ENCODE data around the gene CTNND1. TPM values are rescaled to one million over a fixed set of nuclear protein-coding genes. Genes with fewer than 3 reads are reported as not detected.
"Not testable (repeated sequence)": the region's sequence is repeated elsewhere in the genome, so short reads cannot be mapped to it uniquely, and the experiment has no call there.

The CTNND1 gene
- polyA plus RNA-seq, 3 donors: 190 to 240 (median 218) TPM

DNA sequence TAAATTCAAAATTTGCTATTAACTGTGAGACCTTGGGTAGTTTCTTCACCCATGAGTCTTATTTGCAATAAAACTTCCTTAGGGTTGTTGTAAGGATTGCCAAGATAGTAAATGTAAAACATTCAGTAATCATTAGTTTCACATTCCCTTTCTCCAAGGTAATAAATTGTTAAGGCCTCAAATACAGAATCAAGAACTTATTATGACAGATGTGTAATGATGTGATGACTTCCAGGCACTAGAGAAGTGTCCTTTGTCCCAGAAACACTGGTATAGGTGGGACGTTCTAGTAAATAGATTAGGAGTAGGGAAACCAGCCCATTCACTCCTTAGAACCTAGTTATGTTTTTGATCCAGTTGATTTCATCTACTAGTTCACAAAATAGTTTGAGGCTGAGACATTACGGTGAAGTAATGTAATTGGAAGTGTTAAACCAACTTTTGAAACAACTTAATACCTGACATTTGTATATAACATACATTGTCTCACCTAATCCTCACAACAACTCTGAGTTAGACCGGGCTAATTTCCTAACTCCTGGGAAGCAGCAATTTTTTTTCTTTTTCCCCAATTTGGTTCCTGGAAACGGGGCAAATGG, 25.5 kb downstream of the CTNND1 start:
- DNase-seq: no peak

DNA sequence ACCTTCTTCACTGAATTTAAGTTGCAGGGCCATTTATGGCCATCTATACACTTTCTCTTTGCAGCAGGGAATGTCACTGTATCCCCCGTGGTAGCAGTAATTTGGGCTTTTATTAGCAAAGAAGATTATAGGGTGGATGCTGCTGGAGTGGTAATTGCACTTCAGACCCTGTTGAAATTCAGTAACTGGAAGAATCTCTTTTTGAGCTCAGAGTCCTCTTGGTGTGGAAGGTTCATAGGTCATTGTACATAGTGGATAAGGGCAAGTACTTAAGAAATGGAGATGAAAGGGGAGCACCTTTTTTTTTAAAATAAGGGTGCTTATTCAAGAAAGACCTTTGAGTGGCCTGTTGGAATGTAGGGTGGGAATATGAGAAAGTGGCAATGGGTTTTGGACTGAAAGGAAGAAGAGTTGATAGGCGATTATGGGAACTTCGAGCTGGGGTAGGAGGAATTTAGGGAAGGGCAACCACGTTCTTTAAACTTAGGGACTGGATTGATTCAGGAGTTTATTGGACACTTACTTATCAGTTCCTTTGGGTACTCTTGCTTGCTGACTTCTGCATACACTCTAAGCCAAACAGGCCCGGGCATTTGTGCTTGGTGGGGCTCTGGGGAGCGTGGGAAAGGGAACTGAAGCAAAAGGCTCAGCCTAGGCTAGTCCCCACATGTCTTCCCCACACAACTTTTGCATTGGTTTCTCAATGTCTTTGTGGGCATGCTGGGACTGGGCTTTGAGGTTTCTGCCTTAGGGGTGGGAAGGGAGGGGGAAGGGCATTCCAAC, 26.5 kb downstream of the CTNND1 start:
- DNase-seq: no peak

DNA sequence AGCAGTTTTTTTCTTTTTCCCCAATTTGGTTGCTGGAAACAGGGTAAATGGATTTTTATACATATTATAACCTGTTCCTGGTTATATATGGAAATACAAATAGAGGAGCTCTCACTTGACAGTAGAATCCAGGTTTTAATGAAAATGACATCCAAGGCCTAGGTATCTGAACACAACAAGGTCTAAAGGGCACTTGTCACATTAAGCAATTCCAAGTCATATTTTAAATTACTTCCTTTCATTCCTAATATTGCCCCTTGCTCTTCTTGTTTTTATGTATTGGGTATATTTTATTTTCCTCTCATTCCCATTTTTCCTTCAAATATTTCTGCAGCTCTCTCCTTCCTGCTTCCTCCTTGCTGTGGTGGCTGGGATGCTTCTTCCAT, 27.1 kb downstream of the CTNND1 start:
- no peak for DNase-seq

DNA sequence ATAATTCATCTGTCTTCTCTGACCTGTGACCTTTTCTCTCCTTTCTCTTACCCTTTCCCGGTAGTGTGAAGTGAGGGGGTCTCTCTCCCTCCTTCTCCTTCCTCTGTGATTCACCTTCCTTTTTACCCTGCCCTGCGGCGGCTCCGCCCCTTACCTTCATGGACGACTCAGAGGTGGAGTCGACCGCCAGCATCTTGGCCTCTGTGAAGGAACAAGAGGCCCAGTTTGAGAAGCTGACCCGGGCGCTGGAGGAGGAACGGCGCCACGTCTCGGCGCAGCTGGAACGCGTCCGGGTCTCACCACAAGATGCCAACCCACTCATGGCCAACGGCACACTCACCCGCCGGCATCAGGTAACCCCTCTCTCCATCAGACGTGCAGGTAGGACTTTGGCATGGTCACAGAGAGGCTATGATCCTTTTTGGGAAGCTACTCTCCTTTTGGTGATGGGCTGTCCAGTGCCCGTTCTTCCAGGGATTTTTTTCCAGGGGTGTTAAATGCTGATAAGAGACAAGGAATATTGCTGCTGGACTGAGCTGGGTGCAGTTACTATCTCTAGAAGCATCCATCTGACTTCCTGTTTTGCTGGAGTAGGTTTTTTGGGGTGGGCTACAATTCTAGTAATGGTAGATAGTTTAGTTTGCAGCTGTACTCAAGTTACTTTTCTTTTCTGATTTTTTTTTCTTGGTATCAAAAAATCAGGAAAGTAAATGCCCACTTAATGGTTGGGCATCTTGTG, 29.9 kb downstream of the CTNND1 start:
- no peak for DNase-seq

DNA sequence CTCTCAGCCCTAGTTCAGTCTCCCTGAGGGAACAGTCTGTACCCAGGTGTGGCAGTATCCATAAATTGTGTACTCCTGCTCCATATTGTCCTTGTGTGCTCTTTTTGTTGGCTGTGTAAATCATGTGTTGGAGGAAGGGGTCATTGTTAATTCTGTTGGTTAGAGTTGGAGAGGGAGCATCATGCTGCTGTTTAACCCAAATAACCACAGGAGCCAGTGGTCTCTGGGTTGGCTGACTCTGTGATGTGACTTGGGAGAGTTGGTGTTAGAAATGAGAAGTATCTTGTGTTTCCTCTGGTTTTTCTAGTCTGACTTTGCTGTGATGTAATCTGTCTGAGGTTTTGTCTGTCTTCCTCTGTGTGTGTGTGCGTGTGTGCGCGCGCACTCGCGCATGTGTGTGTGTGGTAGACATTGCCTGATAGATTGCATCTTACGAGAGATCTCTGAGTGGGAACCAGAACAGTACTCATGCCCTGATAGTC, 30.5 kb downstream of the CTNND1 start:
- DNase-seq: no peak

DNA sequence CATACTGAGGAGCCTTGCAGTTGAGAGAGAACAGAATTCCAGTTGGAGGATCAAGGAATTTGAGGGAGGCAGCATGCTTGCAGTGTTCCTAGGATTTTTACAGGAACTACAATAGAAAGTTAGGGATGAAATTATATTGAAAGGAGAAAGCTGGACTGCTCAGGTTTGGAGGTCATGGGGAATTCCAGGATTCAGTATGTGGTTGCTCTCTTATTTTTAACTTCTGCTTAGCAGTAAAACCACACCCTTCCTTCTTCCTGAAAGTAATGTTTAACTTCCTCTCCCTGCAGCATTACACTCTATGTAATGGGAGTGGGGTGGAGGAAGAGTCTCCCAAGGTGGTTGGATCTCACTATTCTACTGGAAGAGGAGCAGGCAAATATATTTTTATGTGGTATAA, 31.3 kb downstream of the CTNND1 start:
- no peak for DNase-seq

DNA sequence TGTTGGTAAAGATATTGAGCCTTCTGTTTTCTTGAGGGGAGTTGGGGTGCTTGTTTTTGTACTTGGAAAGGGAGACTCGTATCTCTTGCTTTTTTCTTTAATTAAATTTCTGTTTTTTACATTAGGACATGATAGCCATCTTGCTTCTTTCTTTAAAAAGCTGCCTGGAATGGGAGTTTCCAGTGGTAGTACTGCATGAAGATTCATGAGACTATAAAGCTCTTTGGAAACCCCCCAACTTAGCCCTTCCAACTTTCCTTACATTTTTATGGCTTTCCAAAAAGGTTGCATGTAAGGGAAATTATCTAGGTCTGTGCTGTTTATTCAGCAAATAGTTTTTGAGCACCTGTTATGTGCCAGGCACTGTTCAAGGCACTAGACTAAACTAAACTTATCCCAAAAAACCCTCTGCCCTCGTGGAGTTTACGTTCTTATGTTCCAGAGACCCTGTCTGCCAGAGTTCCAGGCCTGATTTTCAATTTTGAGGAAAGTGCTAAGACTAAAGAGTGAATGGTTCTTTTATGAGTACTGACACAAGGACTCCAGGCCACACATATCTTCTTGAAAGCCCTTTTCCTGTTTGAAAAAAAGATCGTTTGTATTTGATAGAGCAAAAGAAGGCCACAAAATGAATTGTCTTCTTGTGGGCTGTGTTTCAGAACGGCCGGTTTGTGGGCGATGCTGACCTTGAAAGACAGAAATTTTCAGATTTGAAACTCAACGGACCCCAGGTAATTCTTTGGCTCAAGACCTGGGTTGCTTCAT, 31.9 kb downstream of the CTNND1 start:
- no peak for DNase-seq

DNA sequence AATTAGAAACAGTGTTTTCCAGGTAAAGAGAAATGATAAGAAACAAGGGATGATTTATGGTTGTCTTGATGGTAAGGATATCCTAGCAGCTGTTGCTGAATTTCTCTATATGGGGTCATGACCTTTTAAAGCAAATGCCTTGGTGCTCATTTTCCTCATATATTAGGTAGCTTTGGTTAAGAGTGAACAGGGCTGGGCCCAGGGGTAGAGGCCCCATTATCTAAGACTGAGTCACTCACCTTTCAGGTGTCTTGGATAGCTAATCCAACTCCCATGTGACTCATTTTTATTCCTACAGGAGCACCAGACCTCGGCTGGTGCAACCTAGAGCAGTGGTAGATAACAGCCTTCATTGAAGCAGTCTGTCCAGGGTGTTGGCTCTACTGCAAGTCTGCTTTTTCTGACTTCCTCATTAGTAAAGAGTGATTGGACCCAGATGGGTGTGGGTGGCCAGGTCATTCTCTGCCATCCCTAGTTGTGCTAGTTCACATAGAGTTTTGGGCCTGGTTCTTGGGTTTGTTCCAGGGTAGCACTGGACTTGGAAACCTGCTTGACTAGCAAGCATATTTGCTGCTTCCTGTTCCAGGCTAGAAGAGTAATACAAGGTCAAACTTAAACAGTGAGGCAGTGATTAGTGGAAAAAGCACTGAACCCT, 37.4 kb downstream of the CTNND1 start:
- DNase-seq: no peak

DNA sequence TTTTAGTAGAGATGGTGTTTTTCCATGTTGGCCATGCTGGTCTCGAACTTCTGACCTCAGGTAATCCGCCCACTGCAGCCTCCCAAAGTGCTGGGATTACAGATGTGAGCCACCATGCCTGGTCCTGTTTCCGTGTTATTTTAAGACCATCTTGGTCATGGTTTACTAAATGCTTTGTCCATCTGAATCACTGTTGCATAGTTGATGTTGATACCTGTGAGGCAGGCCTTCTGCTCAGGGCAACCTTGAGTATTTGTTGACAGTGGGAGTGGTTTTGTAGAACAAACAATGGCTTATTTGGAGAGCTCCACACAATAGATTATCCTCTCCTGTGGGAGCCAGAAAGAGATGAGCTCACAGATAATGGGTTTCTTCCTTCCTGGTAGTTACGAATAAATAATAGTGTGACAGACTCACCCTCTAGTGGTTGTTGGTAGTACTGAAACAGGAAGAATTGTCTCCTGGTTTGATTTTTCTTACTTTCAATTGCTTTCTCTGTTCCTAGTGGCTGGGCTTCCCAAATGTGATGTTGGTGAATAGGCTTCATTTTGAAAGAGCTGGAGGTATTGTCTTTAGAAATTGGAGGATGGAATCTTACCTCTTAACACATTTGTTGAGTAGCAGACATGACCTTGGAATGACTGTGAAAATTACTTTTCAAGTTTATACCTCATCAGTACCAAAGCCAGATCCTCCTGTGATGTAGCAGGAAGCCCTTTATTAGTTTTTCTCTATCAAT, 39.0 kb downstream of the CTNND1 start:
- DNase-seq: peak; percentile 52

DNA sequence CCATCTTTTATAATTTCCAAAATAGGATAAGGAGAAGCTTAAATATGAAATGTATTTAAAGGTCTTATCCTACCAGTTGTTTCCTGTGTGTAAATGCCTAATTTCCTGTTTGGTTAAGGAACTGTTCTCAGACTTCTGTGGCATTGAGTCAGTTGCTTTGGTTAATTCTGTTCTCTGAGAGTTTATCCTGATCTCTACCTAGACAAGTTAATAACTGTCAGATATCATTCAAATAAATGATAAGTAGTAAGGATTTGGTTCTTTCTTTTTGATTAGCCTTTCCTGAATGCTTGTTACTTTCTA, 39.5 kb downstream of the CTNND1 start:
- no peak for DNase-seq

DNA sequence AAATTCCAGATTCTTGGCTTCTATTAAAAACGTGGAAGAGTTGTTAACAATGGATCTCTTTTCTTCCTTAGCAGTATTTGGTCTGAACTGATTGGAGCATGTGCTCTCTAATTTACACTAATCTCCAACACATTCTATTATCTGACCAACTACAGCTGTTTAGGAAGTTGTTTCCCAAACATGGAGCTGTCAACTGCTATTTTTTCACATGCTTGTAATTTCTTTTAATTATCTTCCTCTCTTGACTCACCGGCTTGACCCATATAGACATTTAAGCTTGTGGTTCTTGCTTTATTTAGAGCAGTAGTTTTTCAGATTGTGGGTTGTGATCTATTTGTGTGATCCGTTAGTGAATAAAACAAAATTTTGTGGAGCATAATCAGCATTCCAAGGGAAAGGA, 40.8 kb downstream of the CTNND1 start:
- no peak for DNase-seq

DNA sequence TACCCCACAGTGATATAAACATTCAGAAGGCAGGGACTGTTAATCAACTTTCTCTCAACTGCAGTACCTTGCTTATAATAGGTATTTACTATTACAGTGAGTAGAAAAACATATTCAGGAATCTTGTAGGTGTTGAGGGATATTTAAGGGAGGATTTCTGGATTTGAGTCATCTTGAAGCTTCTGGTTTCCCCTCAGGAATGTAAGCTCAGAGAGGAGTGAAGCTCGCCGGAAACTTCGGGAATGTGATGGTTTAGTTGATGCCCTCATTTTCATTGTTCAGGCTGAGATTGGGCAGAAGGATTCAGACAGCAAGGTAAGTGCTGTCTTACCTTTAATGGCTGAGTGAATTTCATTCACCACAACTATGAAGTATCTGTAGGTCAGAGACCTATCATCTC, 42.9 kb downstream of the CTNND1 start:
- DNase-seq: no peak

DNA sequence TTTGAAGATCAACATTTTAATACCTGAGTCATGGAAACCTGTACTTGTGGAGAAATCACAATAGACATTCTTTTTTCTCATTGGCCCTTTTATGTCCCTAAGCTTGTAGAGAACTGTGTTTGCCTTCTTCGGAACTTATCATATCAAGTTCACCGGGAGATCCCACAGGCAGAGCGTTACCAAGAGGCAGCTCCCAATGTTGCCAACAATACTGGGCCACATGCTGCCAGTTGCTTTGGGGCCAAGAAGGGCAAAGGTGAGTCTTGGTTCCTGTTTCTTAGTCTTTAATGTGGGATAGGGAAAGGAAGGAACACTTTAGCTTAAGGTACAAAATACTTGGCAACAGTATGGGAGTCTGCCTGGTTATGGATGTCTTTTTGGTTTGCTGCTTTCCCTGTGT, 44.2 kb downstream of the CTNND1 start:
- DNase-seq: no peak

DNA sequence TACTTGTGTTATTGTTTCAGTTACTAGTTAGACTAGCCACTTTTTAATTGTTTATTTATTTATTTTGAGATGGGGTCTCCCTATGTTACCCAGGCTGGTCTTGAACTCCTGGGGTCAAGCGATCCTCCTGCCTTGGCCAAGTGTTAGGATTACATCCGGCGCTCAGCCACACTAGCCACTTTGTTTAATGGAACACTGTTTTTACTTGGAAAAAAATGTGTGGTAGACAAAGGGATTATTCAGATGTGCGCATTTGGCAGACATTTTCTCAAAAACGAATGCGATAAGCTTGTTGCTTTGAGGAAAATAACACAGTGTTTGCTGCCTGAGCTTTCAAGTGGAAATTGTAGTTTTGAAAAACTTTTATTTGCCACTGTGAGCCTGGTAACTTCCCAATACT, 51.0 kb downstream of the CTNND1 start:
- DNase-seq: no peak

DNA sequence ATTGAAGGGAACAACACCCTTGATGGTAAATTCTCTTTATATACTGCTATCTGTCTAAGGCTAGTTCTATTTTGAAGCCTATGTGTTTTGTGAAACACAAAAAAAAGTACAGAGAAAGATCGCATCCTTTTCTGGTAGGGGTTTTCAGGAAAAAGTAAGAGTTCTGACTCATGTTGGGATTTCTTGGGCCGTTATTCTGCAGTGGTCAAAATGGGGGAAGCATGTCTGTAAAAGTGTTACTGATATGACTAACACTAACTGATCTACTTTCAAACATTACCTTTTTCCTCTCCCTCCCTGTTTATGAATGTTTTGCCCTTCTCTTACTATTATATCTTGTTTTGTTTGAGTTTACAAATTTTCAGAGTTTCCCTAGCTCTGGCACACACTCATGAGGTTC, 53.9 kb downstream of the CTNND1 start:
- no peak for DNase-seq

DNA sequence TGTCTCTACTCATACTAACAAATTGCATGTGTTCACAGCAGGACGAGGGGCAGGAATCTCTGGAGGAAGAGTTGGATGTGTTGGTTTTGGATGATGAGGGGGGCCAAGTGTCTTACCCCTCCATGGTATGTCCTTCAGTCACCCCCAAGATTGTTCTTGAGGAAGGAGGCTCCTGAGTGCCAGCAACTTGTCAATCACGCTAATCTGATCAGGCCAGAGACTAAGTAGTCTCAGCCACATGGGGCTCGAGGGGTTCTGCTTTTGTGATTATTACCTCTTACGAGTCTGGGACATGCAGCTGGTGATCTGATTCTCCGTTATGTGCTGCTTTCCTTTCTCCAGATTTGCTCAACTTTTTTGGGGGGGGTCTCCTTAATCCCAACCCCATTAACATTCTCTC, 54.3 kb downstream of the CTNND1 start:
- DNase-seq: no peak

DNA sequence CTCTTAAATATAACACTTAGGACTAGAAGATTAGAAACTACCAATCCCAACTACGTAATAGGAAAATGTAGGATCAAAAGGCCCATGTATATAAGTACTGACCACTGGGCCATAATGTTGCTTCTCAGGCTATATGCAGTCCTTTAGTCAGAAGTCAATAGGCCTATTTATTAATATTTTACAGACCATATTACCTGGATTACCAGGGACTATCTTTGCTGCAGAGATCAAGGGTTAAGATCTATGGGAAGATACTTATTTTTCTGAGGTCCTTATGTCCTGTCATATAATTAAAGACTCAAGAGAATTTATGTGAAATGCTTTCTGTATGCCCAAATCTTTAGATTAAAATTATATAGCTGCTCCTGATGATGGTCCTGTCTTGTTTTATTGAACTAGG, 57.2 kb downstream of the CTNND1 start:
- no peak for DNase-seq

DNA sequence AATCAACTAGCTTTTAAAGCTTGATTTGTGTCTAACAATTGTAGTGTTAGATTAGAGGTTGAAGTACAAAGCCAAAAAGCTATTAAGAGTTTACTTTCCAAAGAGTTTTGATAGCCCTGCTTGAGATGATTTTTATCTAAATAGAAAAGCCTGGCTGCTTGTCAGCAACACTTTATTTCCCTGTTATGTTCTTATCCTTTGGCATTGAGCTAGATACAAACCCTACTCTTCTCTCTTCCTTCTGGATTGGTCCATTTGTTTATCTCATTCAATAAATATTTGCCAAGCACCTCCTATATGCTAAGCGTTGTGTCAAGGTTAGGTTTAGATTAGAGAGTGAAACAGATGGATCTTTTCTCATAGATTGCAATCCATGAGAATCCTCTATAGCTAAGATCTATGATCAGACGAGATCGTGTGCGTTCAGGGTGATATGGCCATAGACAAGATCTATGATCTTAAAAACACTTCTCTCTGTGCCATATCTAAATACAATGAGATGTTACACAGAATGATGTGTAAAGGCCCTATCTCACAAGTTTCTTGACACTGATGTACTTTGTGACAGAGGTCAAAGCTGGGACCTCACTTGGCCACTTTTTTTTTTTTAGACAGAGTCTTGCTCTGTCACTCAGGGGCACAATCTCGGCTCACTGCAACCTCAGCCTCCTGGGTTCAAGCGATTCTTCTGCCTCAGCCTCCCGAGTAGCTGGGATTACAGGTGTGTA, 57.8 kb downstream of the CTNND1 start:
- DNase-seq: no peak

DNA sequence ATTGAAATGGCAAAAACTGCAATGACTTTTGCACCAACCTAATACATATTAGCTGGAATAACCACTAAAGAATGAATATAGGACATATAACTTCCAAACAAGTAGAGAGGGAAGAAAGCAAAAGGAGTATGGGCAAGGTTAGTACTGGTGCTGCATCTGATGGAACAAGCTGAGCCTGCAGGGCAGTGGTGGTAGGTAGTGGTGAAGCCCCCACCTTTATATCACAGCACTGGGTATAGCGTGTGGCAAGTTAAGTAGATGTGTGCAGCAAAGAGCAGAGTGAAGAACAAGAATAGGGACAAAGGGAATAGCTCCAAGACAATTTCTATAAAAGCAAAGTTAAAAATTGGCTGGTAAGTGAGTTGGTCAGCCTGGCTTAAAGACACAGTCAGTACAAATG, 62.3 kb downstream of the CTNND1 start:
- DNase-seq: no peak

DNA sequence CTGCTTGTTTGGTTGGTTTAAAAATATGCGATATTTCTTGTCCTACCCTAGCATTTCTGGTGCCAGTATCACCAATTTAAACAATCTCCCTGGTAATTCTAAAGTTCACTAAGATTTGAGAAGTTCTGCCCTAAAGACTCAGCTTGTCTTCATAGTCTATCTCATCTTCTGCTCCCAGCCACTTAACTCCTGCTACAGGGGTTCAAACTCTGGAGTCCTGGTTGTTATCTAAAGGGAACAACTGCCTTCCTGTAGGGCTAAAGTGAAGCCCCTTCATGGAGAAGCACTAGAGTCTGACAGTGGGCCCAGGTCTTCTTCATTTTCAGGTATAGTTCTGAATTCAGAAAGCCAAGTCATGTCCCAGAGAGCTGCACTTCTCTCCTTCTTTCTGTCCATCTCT, 73.2 kb downstream of the CTNND1 start:
- no peak for DNase-seq

DNA sequence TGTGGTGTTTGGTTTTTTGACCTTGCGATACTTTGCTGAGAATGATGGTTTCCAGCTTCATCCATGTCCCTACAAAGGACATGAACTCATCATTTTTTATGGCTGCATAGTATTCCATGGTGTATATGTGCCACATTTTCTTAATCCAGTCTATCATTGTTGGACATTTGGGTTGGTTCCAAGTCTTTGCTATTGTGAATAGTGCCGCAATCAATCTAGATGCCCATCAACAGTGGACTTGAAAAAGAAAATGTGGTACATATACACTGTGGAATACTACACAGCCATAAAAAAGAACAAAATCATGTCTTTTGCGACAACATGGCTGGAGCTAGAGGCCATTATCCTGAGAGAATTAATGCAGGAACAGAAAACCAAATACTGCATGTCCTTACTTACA, 77.0 kb downstream of the CTNND1 start:
- DNase-seq: not testable (repeated sequence)

Measured in renal pelvis (tissue), 4 donors.